HUDEP-2 (cell line): ENCODE data around the gene MAP7D1.

Source experiments
- DNase-seq, 76 experiments: peaks; one replicate each; lab custom pipeline; 2025; ENCODE audit not compliant: unreplicated experiment in 76 of 76; lab: John Stamatoyannopoulos, UW

MAP7D1 gene

GRCh38 chr1:36126797-36127500, 29.0 kb upstream of the MAP7D1 start:
- peak in 11 of 76 experiments; percentile 8 to 44 (median 28) for DNase-seq

DNA sequence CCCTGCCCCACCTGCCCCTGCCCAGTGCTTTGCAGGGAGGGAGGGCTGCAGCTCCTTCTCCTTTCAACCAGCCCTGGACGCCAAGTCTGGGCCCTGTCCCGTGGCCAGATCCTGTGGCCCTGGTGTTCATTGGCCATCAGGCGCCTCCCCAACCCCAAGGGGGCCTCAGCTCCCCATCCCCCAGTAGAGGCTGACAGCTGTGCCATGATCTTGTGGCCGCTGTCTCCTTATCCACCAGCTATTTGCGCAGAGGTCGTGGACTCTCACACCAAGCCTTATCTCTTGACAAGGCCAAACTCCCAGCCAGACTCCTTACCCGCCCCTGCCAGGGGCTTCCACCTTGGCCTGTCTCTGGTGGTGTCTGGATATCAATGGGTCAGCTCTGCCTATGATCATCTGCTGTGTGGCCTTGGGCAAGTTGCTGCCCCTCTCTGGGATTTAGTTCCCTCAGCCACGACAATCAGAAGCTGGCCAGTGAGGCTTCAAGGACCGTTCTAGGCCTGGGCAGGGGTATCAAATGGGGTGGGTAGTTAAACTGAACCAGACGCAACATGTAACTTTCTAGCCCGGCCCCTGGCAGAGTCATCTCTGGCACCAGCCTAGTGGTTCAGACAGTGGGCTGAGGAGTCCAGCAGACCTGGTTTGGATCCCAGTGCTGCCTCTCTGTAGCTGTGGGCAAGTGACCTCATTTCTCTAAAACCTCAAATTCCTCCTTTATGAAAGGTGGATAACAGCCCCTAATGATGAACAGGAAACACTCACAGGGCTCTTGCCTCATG, 27.6 kb upstream of the MAP7D1 start:
- peak in 12 of 76 experiments; percentile 3 to 35 (median 16) for DNase-seq

DNA sequence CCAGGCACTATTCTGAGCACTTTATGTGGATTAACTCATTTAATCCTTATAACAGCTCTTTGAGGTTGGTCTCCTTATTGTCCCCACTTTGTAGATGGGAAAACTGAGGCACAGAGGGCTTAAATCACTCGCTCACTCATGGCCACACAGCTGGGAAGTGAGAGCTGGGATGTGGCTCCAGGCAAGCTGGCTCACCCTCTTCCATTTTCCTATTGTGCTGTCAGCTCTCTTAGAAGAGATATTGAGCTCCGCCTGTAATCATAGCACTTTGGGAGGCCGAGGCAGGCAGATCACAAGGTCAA, 27.1 kb upstream of the MAP7D1 start:
- no peak for DNase-seq

- DNase-seq = no peak
Observed at GRCh38 chr1:36132029-36132428, 23.9 kb upstream of the MAP7D1 start.

GRCh38 chr1:36133484-36133883, 22.5 kb upstream of the MAP7D1 start:
- DNase-seq = peak in 74 of 76 experiments; percentile 22 to 94 (median 85)

- no peak for DNase-seq
Observed at GRCh38 chr1:36134031-36134430, 21.9 kb upstream of the MAP7D1 start.

DNA sequence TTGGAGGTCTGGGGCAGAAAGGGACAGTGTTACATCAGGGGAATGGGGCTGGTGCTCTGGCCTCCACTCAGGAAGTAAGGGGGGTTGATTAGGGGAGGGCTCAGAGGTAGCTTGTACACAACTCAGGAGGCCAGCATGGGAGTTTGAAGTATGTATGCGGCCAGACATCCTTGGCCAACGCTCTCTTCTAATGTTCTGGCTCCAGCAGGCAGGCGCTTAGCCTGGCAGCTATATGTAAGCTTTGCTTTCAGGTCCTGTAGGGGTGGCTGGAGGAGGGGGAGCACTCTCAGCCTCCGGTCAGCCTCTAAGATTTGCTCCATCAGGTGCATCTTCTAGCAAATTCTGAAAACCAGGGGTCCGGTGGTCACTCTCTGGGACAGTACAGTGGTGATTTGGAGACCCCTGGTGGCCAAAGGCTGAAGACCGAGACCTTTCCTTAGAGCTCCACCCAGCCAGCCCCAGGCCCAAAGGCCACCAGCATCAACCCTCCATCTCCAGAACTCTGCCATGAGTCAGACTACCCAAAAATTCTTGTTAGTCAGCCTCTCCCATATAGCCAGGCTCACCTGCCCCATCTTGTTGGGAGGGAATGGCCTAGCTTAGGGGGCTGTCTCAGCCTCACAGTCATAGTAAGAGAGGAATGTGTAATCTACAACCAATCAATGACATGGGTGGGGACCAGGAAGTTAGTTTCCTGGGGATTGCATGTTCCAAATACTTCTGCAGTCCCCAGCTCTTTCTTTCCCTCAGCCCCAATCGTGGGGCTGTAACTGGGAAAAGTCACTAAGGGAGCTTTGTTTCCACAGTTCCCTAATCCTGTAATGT, 21.2 kb upstream of the MAP7D1 start:
- peak in 39 of 76 experiments; percentile 5 to 51 (median 24) for DNase-seq

DNA sequence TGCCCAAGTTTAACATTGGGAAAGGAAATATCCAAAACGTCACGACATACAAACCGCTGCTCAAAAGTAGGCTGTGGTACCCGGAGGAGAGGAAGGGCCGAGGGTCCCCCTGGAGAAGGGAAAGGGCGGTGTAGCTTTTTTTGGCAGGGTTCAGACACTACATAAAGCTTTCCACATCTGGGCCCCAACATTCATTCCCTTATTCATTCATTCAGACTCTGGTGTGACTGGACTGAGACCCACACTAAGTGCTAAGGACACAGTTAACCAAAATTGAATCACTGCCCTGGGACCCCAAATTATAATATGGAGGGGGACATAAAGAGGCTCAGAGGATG, 20.7 kb upstream of the MAP7D1 start:
- DNase-seq = no peak

GRCh38 chr1:36135796-36136195, 20.2 kb upstream of the MAP7D1 start:
- DNase-seq = no peak

DNA sequence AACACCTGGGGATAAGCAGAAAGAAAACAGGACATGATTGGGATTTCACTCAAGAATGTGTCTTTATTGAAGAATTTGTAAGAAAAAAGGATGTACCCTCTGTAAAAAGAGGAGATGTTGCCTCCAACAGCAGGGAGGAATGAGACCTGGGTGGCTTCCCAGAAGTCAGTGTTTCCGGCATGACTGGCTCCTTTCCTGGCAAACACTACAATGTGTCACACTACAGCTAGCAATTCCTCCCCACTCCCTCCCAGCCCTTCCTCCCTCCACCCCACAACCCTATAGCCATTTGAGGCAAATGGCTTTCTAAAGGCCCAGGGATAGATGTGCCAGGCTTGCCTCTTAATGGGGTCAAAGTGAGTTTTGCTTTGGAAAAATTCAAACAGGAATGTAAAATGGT, 19.4 kb upstream of the MAP7D1 start:
- no peak for DNase-seq

GRCh38 chr1:36137226-36137625, 18.7 kb upstream of the MAP7D1 start:
- no peak for DNase-seq

DNA sequence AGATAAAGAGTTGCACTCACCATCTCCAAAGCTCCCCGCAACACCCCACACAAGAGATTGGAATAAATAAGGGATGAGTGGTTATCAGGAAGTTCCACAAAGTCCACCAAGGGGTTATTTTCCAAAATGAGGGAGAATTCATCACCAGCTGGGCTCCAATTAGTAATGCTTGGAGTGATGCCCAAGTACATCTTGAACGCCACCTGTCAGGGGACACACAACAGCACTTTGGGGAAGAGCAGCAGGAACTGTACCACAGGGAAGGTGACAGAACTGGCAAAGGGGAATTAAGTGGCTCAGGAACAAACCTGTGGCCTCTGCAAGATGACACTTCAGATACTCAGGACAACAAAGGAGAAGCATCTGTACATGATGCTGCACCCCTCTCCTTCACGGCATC, 18.2 kb upstream of the MAP7D1 start:
- no peak for DNase-seq

DNA sequence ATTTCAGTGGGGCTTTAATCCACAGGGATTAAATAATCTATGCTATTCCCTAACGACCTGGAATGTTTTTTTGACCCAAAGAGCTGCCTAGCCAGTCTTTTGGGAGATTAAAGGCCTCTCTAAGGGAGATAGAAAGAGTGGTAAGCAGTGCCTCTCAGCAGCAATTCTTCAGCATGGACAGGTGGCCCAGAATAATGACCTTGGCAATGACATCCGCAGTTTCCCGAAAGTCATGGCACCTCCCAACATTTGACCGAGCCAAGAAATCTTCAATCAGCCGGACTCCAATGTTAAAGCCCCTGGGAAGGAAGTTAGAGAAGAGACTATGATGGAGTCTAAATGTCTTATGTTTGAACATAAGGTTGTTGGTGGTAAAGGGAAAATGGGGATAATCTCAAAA, 16.4 kb upstream of the MAP7D1 start:
- no peak for DNase-seq

DNA sequence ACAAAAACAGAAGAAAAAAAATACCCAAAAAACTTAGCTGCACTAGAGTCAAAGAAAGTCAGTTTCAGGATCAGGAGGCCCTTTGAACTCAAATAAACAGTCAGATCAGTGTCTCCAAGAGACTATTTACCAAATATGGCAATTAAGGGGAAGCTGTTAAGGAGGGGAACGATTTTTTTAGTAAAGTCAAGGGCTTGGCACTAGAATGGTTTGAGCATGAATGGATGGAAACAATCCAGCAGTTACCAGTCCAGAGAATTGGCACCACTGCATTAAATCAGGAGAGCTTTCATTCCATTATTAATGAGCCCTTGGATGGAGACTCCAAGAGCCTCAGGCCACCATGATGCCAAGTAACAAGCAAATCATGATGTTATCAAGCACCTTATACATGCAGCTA, 13.8 kb upstream of the MAP7D1 start:
- no peak for DNase-seq

DNA sequence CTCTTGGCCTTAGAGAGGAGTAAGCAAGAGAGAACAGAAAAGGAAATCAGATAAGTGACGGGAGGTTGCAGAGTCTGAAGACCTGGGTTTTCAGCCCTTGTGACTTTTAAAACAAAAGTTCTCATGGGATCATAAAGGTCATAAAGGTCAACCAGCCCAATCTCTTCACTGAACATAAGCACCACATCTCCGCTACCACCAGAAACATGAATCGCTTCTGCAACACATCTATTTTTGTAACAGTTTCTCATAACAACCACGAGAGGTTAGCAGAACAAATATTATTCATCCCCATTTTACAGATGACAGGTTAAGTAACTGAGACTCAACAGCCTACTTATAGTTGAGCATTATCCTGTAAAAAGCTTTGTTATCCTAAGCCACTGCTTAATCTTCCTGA, 12.5 kb upstream of the MAP7D1 start:
- no peak for DNase-seq

DNA sequence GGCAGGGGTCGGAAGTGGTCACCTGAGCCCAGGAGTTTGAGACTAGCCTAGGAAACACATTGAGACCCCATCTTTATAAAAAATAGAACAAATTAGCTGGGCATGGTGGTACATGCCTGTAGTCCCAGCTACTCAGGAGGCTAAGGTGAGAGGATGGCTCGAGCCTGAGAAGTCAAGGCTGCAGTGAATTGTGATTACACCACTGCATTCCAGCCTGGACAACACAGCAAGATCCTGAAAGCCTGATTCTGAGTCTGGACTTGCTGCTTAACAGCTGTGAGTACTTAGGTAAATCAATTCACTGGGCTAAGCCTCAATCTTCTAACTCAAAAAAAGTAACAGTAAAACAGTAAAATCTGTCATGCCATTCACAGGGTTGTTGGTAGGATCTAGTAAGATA, 11.5 kb upstream of the MAP7D1 start:
- DNase-seq = no peak

GRCh38 chr1:36148821-36149236, 7.1 kb upstream of the MAP7D1 start:
- peak in 8 of 76 experiments; percentile 34 to 63 (median 53) for DNase-seq

- peak; percentile 43 to 99 (median 98) for DNase-seq
Observed at GRCh38 chr1:36149237-36149972, 6.6 kb upstream of the MAP7D1 start, which contains the start of gene TRAPPC3. Gene TRAPPC3, minus strand, starts transcription at chr1:36149486. Its CDS starts 108 bp downstream, at chr1:36149378.

DNA sequence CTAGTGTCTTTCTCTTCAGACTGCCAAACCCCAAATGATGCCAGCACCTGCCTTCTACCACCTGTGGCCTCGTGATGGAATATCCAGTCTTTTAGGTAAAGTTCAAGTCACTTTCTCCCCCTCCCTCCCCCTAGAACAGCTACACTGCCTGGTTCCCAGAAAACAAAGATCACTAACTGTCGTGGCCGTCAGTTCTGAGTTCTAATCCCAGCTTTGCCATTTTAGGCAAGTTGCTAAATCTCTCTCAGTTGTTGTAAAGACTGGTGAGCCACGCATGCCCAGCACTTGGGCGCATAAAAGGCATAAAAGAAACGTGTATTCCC, 6.0 kb upstream of the MAP7D1 start:
- DNase-seq = peak in 2 of 76 experiments; percentile 34 to 38

DNA sequence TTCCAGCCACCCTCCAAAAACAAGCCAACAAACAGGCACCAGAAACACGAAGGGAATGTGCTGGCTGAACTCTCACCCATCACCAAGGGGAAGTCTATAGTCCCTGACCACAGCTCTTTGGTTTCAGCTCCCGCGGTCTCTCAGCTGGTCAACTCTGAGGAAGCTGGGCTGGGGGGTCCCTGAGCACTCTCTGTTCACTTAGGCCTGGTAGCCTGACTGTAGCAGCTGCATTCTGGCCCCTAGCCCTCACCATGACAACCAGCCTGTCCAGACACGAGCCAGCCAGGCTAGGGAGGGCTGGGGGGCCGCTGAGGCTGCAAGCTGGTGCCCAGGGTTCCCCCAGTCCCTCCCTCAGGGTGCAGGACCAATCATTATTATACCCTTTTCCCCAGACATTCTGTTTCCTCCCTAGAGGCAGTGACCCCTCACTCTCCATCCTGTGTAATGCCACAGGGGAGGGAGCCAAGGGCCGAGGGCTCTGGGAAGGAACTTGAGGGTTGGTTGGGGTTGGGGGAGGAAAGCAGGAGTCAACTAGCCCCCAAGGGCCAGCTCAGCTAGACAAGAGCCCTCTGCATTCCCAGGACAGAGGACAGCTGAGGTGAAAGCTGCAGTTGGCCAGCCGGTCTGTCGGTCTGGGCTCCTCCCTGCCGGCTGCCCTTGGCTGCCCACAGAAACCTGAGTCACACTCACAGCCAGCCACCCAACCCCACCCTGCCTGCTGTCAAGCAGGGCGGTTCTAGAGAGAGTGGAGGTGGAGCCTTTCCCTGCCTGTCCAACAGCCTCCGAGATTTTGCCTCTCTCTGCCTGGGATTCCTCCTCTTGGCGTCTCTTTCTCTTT, 5.4 kb upstream of the MAP7D1 start:
- peak in 73 of 76 experiments; percentile 32 to 91 (median 75) for DNase-seq
